GM12878 (cell line): Measurements from ENCODE around the gene IKBKG.

ENCODE experiments used
- BCLAF1 ChIP-seq: fragments of 450-650 bp; IDR thresholded peaks from 2 replicates; pipeline ENCODE4 v1.6.1; 2017; ENCODE audit warnings: antibody characterized with exemption, mild to moderate bottlenecking, moderate library complexity
- FOXM1 ChIP-seq: IDR thresholded peaks from 2 replicates; pipeline ENCODE4 v1.6.1; 2012; ENCODE audit warnings: low read depth, mild to moderate bottlenecking, inconsistent platforms, low read length, moderate library complexity
- TF ChIP-seq, protein P1 (sequence below), 3 experiments: IDR thresholded peaks in 2 of 3; conservative IDR thresholded peaks in 1 of 3; 2 replicates each; pipeline ENCODE4 v1.5.1; 2011; ENCODE audit warnings: low read depth in 3 of 3, low read length in 3 of 3, mild to moderate bottlenecking in 3 of 3, control low read depth in 2 of 3, moderate library complexity in 2 of 3, inconsistent platforms in 1 of 3, mixed read lengths in 1 of 3; ENCODE audit not compliant: control insufficient read depth in 2 of 3, insufficient read depth in 1 of 3; ENCODE audit errors: extremely low read depth in 1 of 3

- no peak for TF ChIP-seq BCLAF1
- TF ChIP-seq, protein P1, sequence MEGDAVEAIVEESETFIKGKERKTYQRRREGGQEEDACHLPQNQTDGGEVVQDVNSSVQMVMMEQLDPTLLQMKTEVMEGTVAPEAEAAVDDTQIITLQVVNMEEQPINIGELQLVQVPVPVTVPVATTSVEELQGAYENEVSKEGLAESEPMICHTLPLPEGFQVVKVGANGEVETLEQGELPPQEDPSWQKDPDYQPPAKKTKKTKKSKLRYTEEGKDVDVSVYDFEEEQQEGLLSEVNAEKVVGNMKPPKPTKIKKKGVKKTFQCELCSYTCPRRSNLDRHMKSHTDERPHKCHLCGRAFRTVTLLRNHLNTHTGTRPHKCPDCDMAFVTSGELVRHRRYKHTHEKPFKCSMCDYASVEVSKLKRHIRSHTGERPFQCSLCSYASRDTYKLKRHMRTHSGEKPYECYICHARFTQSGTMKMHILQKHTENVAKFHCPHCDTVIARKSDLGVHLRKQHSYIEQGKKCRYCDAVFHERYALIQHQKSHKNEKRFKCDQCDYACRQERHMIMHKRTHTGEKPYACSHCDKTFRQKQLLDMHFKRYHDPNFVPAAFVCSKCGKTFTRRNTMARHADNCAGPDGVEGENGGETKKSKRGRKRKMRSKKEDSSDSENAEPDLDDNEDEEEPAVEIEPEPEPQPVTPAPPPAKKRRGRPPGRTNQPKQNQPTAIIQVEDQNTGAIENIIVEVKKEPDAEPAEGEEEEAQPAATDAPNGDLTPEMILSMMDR (IDR thresholded peaks at IDR 0.05 in 2 of 3, conservative IDR thresholded peaks at IDR 0.05 in 1 of 3; ENCODE audit: control insufficient read depth in 2 of 3, extremely low read depth in 1 of 3, insufficient read depth in 1 of 3, low read depth in 3 of 3, low read length in 3 of 3) = no peak
- no peak for TF ChIP-seq FOXM1
Observed at GRCh38 chrX:154546354-154547244, 821 bp upstream of the IKBKG start, which contains the start of gene G6PD.
